Measurements from ENCODE around the gene HOXA6.
A peak's percentile ranks its signal among the peaks of the same experiment; 100 is the strongest.

HOXA6 gene

DNA sequence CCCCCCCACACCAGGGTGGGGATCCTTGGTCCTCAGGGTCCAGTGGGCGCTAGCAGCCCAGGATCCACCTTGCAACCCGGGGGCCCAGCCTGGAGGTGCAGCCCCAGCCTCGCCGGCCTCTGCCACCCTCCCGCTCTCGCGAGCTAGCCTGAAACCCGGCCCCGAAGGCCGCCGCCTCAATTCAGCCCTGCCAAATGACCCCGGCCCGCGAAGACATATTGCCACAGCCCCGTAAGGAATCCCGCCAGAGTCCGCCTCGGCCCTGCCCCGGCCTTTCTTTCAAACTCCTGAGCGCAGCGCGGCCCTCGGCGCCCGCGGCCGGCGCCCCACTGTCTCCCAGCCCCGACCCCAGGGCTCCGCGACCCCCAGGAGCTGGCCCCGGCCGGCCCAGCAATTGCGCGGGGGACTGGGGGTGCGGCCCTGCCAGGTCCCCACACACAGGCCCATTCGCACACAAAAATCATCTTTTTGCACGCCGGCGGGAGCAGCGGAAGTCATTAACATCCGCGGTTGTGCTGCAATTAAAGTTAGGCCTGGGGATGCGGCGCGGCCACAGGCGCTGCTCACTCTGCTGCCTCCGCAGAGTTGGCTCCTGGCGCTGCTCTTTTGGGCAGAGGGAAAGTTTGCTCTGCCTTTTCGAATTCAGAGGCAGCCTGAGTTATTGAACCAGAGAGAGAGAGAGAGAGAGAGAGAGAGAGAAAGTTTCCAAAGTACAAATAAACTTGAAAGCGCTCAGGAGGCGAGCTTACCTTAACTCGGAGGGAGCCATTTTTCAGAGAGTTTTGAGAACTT, 8.0 kb downstream of the HOXA6 start:
- H3K4me3 ChIP-seq (ENCODE audit: control insufficient read depth, low read depth, low read length) = peak overlapping the region; percentile 4
- TF ChIP-seq, protein P1, sequence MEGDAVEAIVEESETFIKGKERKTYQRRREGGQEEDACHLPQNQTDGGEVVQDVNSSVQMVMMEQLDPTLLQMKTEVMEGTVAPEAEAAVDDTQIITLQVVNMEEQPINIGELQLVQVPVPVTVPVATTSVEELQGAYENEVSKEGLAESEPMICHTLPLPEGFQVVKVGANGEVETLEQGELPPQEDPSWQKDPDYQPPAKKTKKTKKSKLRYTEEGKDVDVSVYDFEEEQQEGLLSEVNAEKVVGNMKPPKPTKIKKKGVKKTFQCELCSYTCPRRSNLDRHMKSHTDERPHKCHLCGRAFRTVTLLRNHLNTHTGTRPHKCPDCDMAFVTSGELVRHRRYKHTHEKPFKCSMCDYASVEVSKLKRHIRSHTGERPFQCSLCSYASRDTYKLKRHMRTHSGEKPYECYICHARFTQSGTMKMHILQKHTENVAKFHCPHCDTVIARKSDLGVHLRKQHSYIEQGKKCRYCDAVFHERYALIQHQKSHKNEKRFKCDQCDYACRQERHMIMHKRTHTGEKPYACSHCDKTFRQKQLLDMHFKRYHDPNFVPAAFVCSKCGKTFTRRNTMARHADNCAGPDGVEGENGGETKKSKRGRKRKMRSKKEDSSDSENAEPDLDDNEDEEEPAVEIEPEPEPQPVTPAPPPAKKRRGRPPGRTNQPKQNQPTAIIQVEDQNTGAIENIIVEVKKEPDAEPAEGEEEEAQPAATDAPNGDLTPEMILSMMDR (conservative IDR thresholded peaks at IDR 0.05; ENCODE audit: control insufficient read depth, insufficient read depth, low read depth, low read length) = no peak
- DNase-seq (ENCODE audit: low read depth) = no peak

- TF ChIP-seq, protein P1 (conservative IDR thresholded peaks at IDR 0.05; ENCODE audit: control insufficient read depth, insufficient read depth, low read depth, low read length) = no peak
- H3K4me3 ChIP-seq (ENCODE audit: control insufficient read depth, low read depth, low read length) = no peak overlapping the region
- no peak for DNase-seq (ENCODE audit: low read depth)
Measured at GRCh38 chr7:27138985-27139333, 8.6 kb downstream of the HOXA6 start.

- no peak for DNase-seq (ENCODE audit: low read depth)
- TF ChIP-seq, protein P1 (conservative IDR thresholded peaks at IDR 0.05; ENCODE audit: control insufficient read depth, insufficient read depth, low read depth, low read length) = no peak
- H3K4me3 ChIP-seq (ENCODE audit: control insufficient read depth, low read depth, low read length) = no peak overlapping the region
Measured at GRCh38 chr7:27138472-27138871, 9.1 kb downstream of the HOXA6 start.

DNA sequence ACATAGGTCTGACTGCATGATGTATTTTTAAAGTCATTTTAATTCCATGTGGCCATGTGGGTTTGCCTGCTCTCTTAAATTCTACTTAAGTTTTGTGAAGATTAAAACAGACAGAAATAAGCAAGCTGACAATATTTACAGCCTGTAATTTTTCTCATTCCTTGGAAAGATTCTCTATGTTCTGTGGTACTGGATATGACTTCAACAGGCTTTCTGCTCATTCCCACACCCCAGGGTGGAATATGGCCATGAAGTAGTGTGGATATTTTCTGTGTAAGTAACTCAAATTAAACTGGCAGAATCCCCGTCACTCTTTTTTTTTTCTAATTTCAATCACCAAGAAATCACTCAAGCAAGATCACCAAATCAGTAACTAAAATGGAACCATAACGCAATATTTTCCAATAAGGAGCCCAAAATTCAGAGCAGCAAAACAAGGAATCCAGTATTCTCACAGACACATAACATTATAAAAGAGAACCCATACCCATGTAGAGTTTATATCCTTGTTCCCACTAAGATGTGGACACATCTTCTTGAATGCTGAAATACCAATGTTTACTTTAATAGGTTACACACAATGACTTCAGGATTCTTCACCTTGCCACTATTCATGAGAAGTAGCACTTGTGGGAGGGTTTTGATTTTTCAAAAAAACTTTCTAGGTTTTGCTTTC, 9.8 kb downstream of the HOXA6 start:
- H3K4me3 ChIP-seq (ENCODE audit: control insufficient read depth, low read depth, low read length) = no peak overlapping the region
- TF ChIP-seq, protein P1 (conservative IDR thresholded peaks at IDR 0.05; ENCODE audit: control insufficient read depth, insufficient read depth, low read depth, low read length) = no peak
- no peak for DNase-seq (ENCODE audit: low read depth)

- no peak overlapping the region for H3K4me3 ChIP-seq (ENCODE audit: control insufficient read depth, low read depth, low read length)
- DNase-seq (ENCODE audit: low read depth) = peak; percentile 99
- TF ChIP-seq, protein P1 (conservative IDR thresholded peaks at IDR 0.05; ENCODE audit: control insufficient read depth, insufficient read depth, low read depth, low read length) = no peak
Measured at GRCh38 chr7:27134392-27134791, 13.2 kb downstream of the HOXA6 start.

GRCh38 chr7:27133409-27134231, 14.0 kb downstream of the HOXA6 start:
- TF ChIP-seq, protein P1 (conservative IDR thresholded peaks at IDR 0.05; ENCODE audit: control insufficient read depth, insufficient read depth, low read depth, low read length) = no peak
- no peak overlapping the region for H3K4me3 ChIP-seq (ENCODE audit: control insufficient read depth, low read depth, low read length)
- no peak for DNase-seq (ENCODE audit: low read depth)
